ENCODE results near the gene SCYGR6.

GRCh38 chr2:227716501-227716900, 8.1 kb downstream of the SCYGR6 start:
- TF ChIP-seq POLR2A (IDR thresholded peaks at IDR 0.05) (no peak), EP300 (IDR thresholded peaks at IDR 0.05; ENCODE audit: low read depth) (no peak)
- TF ChIP-seq, protein P1, sequence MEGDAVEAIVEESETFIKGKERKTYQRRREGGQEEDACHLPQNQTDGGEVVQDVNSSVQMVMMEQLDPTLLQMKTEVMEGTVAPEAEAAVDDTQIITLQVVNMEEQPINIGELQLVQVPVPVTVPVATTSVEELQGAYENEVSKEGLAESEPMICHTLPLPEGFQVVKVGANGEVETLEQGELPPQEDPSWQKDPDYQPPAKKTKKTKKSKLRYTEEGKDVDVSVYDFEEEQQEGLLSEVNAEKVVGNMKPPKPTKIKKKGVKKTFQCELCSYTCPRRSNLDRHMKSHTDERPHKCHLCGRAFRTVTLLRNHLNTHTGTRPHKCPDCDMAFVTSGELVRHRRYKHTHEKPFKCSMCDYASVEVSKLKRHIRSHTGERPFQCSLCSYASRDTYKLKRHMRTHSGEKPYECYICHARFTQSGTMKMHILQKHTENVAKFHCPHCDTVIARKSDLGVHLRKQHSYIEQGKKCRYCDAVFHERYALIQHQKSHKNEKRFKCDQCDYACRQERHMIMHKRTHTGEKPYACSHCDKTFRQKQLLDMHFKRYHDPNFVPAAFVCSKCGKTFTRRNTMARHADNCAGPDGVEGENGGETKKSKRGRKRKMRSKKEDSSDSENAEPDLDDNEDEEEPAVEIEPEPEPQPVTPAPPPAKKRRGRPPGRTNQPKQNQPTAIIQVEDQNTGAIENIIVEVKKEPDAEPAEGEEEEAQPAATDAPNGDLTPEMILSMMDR (IDR thresholded peaks at IDR 0.05): no peak
